CD14-positive monocyte (primary cell): Measurements from ENCODE around the gene PRXL2B. TPM values are rescaled to one million over a fixed set of nuclear protein-coding genes. Genes with fewer than 3 reads are reported as not detected.

Experiments used
- DNase-seq, 3 donors: peaks; one replicate each; pipeline ENCODE4 v3.0.0-alpha.2; 2011 to 2022
- H2AFZ ChIP-seq: 2 replicates; pipeline ENCODE4 v1.6.0; 2012; ENCODE audit warnings: mild to moderate bottlenecking, low read depth, low read length, inconsistent platforms; ENCODE audit not compliant: insufficient read depth, poor library complexity, severe bottlenecking
- H3K27ac ChIP-seq, 2 donors: 1 replicate in 1 of 2; 2 replicates in 1 of 2; pipeline ENCODE4 v1.5.1; 2012 to 2013; ENCODE audit warnings: low read length in 2 of 2, control low read depth in 1 of 2, inconsistent platforms in 1 of 2, low read depth in 1 of 2, mild to moderate bottlenecking in 1 of 2
- H3K27me3 ChIP-seq, 2 donors: one replicate each; pipeline versions ENCODE4 v1.6.0 to v1.6.1; 2011 to 2013; ENCODE audit warnings: low read length in 2 of 2; ENCODE audit not compliant: control insufficient read depth in 2 of 2, insufficient read depth in 2 of 2
- H3K36me3 ChIP-seq, 2 donors: replicated peaks in 1 of 2; 1 replicate in 1 of 2; 2 replicates in 1 of 2; pipeline versions ENCODE4 v1.5.1 to v1.6.1; 2012 to 2013; ENCODE audit warnings: low read length in 2 of 2, control low read depth in 1 of 2, inconsistent platforms in 1 of 2, mild to moderate bottlenecking in 1 of 2; ENCODE audit not compliant: insufficient read depth in 2 of 2, control insufficient read depth in 1 of 2
- H3K4me1 ChIP-seq, 2 donors: 1 replicate in 1 of 2; 2 replicates in 1 of 2; pipeline versions ENCODE4 v1.5.1 to v1.6.1; 2012 to 2013; ENCODE audit warnings: low read length in 2 of 2, control low read depth in 1 of 2, inconsistent platforms in 1 of 2, mild to moderate bottlenecking in 1 of 2, moderate library complexity in 1 of 2; ENCODE audit not compliant: insufficient read depth in 2 of 2, control insufficient read depth in 1 of 2
- H3K4me2 ChIP-seq: replicated peaks from 2 replicates; pipeline ENCODE3; 2012; ENCODE audit warnings: low read length, moderate library complexity, mild to moderate bottlenecking; ENCODE audit not compliant: poor library complexity, severe bottlenecking; ENCODE audit errors: extremely low read depth
- H3K4me3 ChIP-seq, 3 experiments: fragments of 200-600 bp in 1 of 3; sonication (generic) in 1 of 3; replicated peaks in 1 of 3; 1 replicate in 2 of 3; 2 replicates in 1 of 3; pipeline ENCODE4 v1.5.1; 2011 to 2013; ENCODE audit warnings: low read length in 3 of 3, mild to moderate bottlenecking in 3 of 3, control low read depth in 2 of 3, low read depth in 2 of 3, inconsistent platforms in 1 of 3, moderate library complexity in 1 of 3
- H3K79me2 ChIP-seq: 2 replicates; pipeline ENCODE4 v1.6.0; 2012; ENCODE audit warnings: mild to moderate bottlenecking, control low read depth, inconsistent platforms, low read length, moderate library complexity; ENCODE audit not compliant: insufficient read depth
- H3K9ac ChIP-seq: 2 replicates; pipeline ENCODE4 v1.6.0; 2017; ENCODE audit warnings: low read length, mild to moderate bottlenecking; ENCODE audit not compliant: insufficient read depth, poor library complexity, severe bottlenecking
- H3K9me3 ChIP-seq, 2 donors: replicated peaks in 1 of 2; 1 replicate in 1 of 2; 2 replicates in 1 of 2; pipeline versions ENCODE4 v1.5.1 to v1.6.1; 2012 to 2013; ENCODE audit warnings: low read length in 2 of 2, control low read depth in 1 of 2; ENCODE audit not compliant: control insufficient read depth in 1 of 2, insufficient read depth in 1 of 2
- H4K20me1 ChIP-seq: 2 replicates; pipeline ENCODE4 v1.6.0; 2012; ENCODE audit warnings: mild to moderate bottlenecking, low read length, control low read depth, moderate library complexity; ENCODE audit not compliant: insufficient read depth
- H3K27ac Mint-ChIP-seq, 7 donors: one replicate each; pipeline ENCODE4 v1.8.0; 2020; ENCODE audit warnings: mild to moderate bottlenecking in 7 of 7, mixed read lengths in 7 of 7, moderate library complexity in 6 of 7, inconsistent platforms in 2 of 7
- H3K27me3 Mint-ChIP-seq, 3 donors: one replicate each; pipeline ENCODE4 v1.8.0; 2021 to 2022; ENCODE audit warnings: low read depth in 3 of 3, mild to moderate bottlenecking in 3 of 3, mixed read lengths in 3 of 3, moderate library complexity in 3 of 3, inconsistent platforms in 1 of 3
- H3K36me3 Mint-ChIP-seq, 2 donors: one replicate each; pipeline ENCODE4 v1.8.0; 2020; ENCODE audit warnings: mixed read lengths in 2 of 2, inconsistent platforms in 1 of 2, mild to moderate bottlenecking in 1 of 2
- H3K4me1 Mint-ChIP-seq: one replicate; pipeline ENCODE4 v1.8.0; 2020; ENCODE audit warnings: mild to moderate bottlenecking, mixed read lengths
- H3K4me3 Mint-ChIP-seq, 2 donors: one replicate each; pipeline ENCODE4 v1.8.0; 2020; ENCODE audit warnings: mild to moderate bottlenecking in 2 of 2, mixed read lengths in 2 of 2, moderate library complexity in 1 of 2
- H3K9me3 Mint-ChIP-seq, 7 donors: one replicate each; pipeline ENCODE4 v1.8.0; 2020 to 2022; ENCODE audit warnings: mixed read lengths in 7 of 7, mild to moderate bottlenecking in 6 of 7, moderate library complexity in 6 of 7, inconsistent platforms in 2 of 7
- CTCF ChIP-seq: fragments of 200-600 bp; IDR thresholded peaks from one replicate; pipeline ENCODE4 v1.8.0; 2022; ENCODE audit warnings: antibody characterized with exemption, mild to moderate bottlenecking
- WGBS: methylation state at CpG from one replicate; pipeline ENCODE4 v1.1.5; 2013; ENCODE audit warnings: missing lambda C conversion rate; ENCODE audit not compliant: insufficient coverage; 5-methylcytosine and 5-hydroxymethylcytosine counted together
- intact Hi-C, 2 donors: fragments of 100-400 bp; cut with micrococcal nuclease; formaldehyde crosslinking; loops; one replicate each; pipeline versions ENCODE4 v1.15.0 to v1.15.1; 2023
- polyA plus RNA-seq, 3 donors: library from polyadenylated mRNA; depleted of rRNA in 1 of 3; unstranded in 2 of 3; stranded (reverse) in 1 of 3; fragments of 300-500 nt in 2 of 3; fragments of >200 nt in 1 of 3; fragmentation: Illumina TruSeq in 2 of 3; gene quantifications; 1 replicate in 2 of 3; 2 replicates in 1 of 3; pipeline ENCODE4 v1.2.3, GENCODE V29; 2012 to 2021

Gene PRXL2B
- polyA plus RNA-seq, 3 donors: 3.6 to 8.8 (median 6.0) TPM

GRCh38 chr1:2627746-2628145, 41.2 kb downstream of the PRXL2B start:
- peaks cover 9 to 43% of the 10 kb centered on the region in 2 donors for H3K27me3 ChIP-seq
- Mint-ChIP-seq H3K4me3 (peak overlapping the region in 1 of 2 donors; percentile 37), H3K9me3 (peaks cover 10 to 17% (median 14%) of the 10 kb centered on the region in 7 donors), H3K4me1 (no peaks in the 10 kb centered on the region), H3K27ac (no peak overlapping the region), H3K36me3 (peaks cover 0 to 6% of the 10 kb centered on the region in 2 donors), H3K27me3 (peaks cover 33 to 68% (median 57%) of the 10 kb centered on the region in 3 donors)
- intact Hi-C loops: no loop called here
- H4K20me1 ChIP-seq: no peaks in the 10 kb centered on the region
- H3K4me1 ChIP-seq: no peaks in the 10 kb centered on the region
- H3K4me2 ChIP-seq: no peak overlapping the region
- H3K27ac ChIP-seq: no peak overlapping the region
- no peaks in the 10 kb centered on the region for H3K36me3 ChIP-seq
- H2AFZ ChIP-seq: no peak overlapping the region
- no peak overlapping the region for H3K4me3 ChIP-seq
- no peak for TF ChIP-seq CTCF
- DNase-seq: no peak
- H3K9me3 ChIP-seq: peaks cover 14 to 15% of the 10 kb centered on the region in 2 donors
- no peaks in the 10 kb centered on the region for H3K79me2 ChIP-seq
- no CpG with 5 or more reads among the region's 6 CpGs for WGBS
- no peak overlapping the region for H3K9ac ChIP-seq

GRCh38 chr1:2628191-2628932, 41.8 kb downstream of the PRXL2B start:
- H3K9me3 ChIP-seq: peaks cover 14 to 15% of the 10 kb centered on the region in 2 donors

More at GRCh38 chr1:2628191-2628932, 41.8 kb downstream of the PRXL2B start:
- Histone ChIP-seq H3K79me2 (no peaks in the 10 kb centered on the region), H3K36me3 (no peaks in the 10 kb centered on the region), H4K20me1 (no peaks in the 10 kb centered on the region), H3K27ac (no peak overlapping the region), H3K4me2 (no peak overlapping the region), H3K4me1 (no peaks in the 10 kb centered on the region), H2AFZ (no peak overlapping the region), H3K27me3 (peaks cover 9 to 43% of the 10 kb centered on the region in 2 donors), H3K4me3 (no peak overlapping the region), H3K9ac (no peak overlapping the region)
- 6% methylated on average over 39 of the region's 46 CpGs for WGBS
- Mint-ChIP-seq H3K36me3 (peaks cover 0 to 6% of the 10 kb centered on the region in 2 donors), H3K9me3 (peaks cover 10 to 17% (median 14%) of the 10 kb centered on the region in 7 donors), H3K4me3 (no peak overlapping the region), H3K27ac (no peak overlapping the region), H3K4me1 (no peaks in the 10 kb centered on the region), H3K27me3 (peaks cover 31 to 74% (median 57%) of the 10 kb centered on the region in 3 donors)
- DNase-seq: no peak
- TF ChIP-seq CTCF: no peak
- intact Hi-C loops: no loop called here
